Tibial nerve (tissue), 4 donors: ENCODE data around the gene CPN1. TPM values are rescaled to one million over a fixed set of nuclear protein-coding genes. Genes with fewer than 3 reads are reported as not detected.

Experiments
- DNase-seq, 2 donors: peaks; one replicate each; pipeline ENCODE4 v3.0.0-alpha.2; 2019; ENCODE audit warnings: low spot score in 2 of 2
- H3K27ac ChIP-seq, 4 donors: fragments of 200-600 bp; sonication (generic) in 3 of 4; one replicate each; pipeline ENCODE4 v1.5.1; 2017 to 2019; ENCODE audit warnings: mild to moderate bottlenecking in 1 of 4
- H3K27me3 ChIP-seq, 2 donors: fragments of 200-600 bp; sonication (generic) in 1 of 2; one replicate each; pipeline versions ENCODE4 v1.5.1 to v1.6.0; 2017 to 2019
- H3K36me3 ChIP-seq, 3 donors: fragments of 200-600 bp; sonication (generic); one replicate each; pipeline ENCODE4 v1.5.1; 2018 to 2019
- H3K4me1 ChIP-seq, 4 donors: fragments of 200-600 bp; sonication (generic) in 3 of 4; one replicate each; pipeline ENCODE4 v1.5.1; 2017 to 2019
- H3K4me3 ChIP-seq, 4 donors: fragments of 200-600 bp; sonication (generic) in 3 of 4; one replicate each; pipeline ENCODE4 v1.5.1; 2017 to 2019; ENCODE audit warnings: mild to moderate bottlenecking in 1 of 4, moderate library complexity in 1 of 4
- H3K9me3 ChIP-seq, 4 donors: fragments of 200-600 bp; sonication (generic) in 3 of 4; one replicate each; pipeline ENCODE4 v1.5.1; 2017 to 2019
- EP300 ChIP-seq, 2 donors: sonication (generic); formaldehyde crosslinking; IDR thresholded peaks; one replicate each; pipeline ENCODE4 v1.6.1; 2017; ENCODE audit warnings: antibody characterized with exemption in 2 of 2, mild to moderate bottlenecking in 1 of 2
- POLR2A ChIP-seq, 2 donors: fragments of 450-650 bp; IDR thresholded peaks; one replicate each; pipeline ENCODE4 v1.6.1; 2017; ENCODE audit warnings: antibody characterized with exemption in 2 of 2, mild to moderate bottlenecking in 2 of 2, moderate library complexity in 2 of 2
- WGBS, 2 donors: methylation state at CpG; one replicate each; pipeline ENCODE4 v1.1.5; 2018; 5-methylcytosine and 5-hydroxymethylcytosine counted together
- total RNA-seq, 4 donors: library from RNA; depleted of rRNA; stranded (reverse); fragments of >200 nt; gene quantifications; one replicate each; pipeline ENCODE4 v1.1.0, GENCODE V29; 2016
- TF ChIP-seq, protein P1 (sequence below), 5 experiments: fragments of 200-600 bp in 3 of 5; fragments of 450-650 bp in 2 of 5; sonication (generic) in 3 of 5; IDR thresholded peaks; one replicate each; pipeline ENCODE4 v1.5.1; 2016 to 2019; ENCODE audit warnings: antibody characterized with exemption in 5 of 5, mild to moderate bottlenecking in 3 of 5, moderate library complexity in 2 of 5

The CPN1 gene
- total RNA-seq, 4 donors from 2014 or later: not detected

DNA sequence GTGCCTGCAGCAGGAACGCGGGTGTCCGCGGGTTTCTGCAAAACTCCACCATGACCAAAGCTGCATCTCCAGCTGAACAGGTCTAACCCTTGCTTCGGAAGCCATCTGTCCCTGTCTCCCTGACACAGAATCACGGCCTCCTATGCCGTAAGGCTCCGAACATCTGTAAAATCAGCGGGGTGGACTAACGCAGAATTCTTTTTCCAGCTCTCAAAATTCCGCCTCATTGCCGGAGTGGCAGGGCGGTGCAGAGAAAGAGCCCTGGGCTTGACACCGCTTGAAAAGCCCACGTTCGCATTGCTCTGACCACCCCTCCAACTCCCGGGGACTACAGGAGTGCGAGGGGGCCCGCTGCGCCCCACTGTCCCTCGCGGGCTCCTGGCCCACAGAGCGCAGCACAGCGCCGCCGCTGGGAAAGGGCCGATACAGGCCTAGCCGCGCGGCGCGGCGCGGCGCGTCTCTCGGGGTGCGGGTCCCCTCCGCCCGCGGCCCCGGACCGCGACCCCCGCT, 72.3 kb downstream of the CPN1 start:
- H3K36me3 ChIP-seq: no peaks in the 10 kb centered on the region
- WGBS, 2 donors: 0% methylated on average over 5 to 22 of the region's 45 CpGs
- peaks cover 0 to 53% (median 22%) of the 10 kb centered on the region in 4 donors for H3K4me1 ChIP-seq
- H3K4me3 ChIP-seq: peak overlapping the region; percentile 57 to 91 (median 80)
- no peak for TF ChIP-seq EP300 (IDR thresholded peaks at IDR 0.05)
- TF ChIP-seq, protein P1, sequence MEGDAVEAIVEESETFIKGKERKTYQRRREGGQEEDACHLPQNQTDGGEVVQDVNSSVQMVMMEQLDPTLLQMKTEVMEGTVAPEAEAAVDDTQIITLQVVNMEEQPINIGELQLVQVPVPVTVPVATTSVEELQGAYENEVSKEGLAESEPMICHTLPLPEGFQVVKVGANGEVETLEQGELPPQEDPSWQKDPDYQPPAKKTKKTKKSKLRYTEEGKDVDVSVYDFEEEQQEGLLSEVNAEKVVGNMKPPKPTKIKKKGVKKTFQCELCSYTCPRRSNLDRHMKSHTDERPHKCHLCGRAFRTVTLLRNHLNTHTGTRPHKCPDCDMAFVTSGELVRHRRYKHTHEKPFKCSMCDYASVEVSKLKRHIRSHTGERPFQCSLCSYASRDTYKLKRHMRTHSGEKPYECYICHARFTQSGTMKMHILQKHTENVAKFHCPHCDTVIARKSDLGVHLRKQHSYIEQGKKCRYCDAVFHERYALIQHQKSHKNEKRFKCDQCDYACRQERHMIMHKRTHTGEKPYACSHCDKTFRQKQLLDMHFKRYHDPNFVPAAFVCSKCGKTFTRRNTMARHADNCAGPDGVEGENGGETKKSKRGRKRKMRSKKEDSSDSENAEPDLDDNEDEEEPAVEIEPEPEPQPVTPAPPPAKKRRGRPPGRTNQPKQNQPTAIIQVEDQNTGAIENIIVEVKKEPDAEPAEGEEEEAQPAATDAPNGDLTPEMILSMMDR (IDR thresholded peaks at IDR 0.05): peak in 3 of 5 experiments; percentile 28 to 35 (median 29)
- H3K27ac ChIP-seq: peak overlapping the region; percentile 61 to 90 (median 81)
- peak; percentile 38 to 46 for DNase-seq
- H3K9me3 ChIP-seq: no peaks in the 10 kb centered on the region
- H3K27me3 ChIP-seq: no peaks in the 10 kb centered on the region

DNA sequence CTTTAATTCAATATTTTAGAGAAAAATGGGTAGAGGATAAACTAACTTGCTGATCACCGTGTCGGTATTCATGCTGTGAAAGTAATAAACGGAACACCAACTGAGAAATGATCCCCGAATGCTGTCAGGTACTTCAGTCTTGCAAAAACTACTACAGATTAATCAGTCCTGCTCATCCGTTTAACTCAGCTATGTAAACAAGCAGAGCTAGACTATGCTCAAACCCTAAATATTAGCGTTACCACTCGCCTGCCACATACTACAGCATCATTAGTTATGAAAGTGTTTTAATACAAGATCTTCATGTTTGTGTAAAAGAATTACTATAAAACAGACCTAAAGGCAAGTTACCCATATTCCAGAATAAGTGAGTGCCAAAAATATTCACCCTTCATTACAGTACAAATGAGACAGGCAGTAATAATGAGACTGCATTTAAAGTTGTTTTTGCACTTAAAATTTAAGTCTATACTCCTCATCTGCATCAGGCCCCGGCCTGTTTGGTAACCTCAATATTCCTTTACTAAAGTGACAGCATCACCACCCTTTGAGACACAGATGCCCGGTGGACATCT, 72.9 kb downstream of the CPN1 start:
- H3K4me1 ChIP-seq: peaks cover 0 to 54% (median 22%) of the 10 kb centered on the region in 4 donors

DNA sequence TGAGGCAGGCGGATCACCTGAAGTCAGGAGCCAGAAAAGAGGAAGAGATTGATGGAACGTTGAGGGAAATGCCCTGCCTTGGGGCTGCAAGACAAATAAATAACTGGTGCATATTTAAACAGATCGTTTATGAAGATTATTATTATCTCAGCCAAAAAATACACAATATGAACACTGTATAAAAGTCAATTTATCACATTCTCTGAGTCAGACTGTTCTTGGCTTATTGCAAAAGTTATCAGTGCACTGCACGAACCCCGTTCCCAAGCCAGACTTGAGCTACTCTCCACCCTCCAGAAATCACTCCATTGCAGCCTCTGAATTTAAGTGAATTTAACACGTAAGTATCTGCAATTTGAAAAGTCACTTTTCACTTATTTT, 73.5 kb downstream of the CPN1 start:
- peak overlapping the region in 2 of 4 donors; percentile 85 to 90 for H3K27ac ChIP-seq
- 26 to 30% methylated on average over 6 of the region's 6 CpGs for WGBS, 2 donors

More for the DNA sequence above, 72.9 kb downstream of the CPN1 start:
- no peaks in the 10 kb centered on the region for H3K9me3 ChIP-seq
- peak overlapping the region; percentile 61 to 90 (median 81) for H3K27ac ChIP-seq
- H3K27me3 ChIP-seq: no peaks in the 10 kb centered on the region
- 15 to 17% methylated on average over 9 of the region's 9 CpGs for WGBS, 2 donors
- H3K4me3 ChIP-seq: peak overlapping the region; percentile 57 to 91 (median 80)
- TF ChIP-seq POLR2A (IDR thresholded peaks at IDR 0.05) (no peak), EP300 (IDR thresholded peaks at IDR 0.05) (no peak)
- TF ChIP-seq, protein P1 (IDR thresholded peaks at IDR 0.05): no peak
- H3K36me3 ChIP-seq: no peaks in the 10 kb centered on the region
- DNase-seq: no peak

DNA sequence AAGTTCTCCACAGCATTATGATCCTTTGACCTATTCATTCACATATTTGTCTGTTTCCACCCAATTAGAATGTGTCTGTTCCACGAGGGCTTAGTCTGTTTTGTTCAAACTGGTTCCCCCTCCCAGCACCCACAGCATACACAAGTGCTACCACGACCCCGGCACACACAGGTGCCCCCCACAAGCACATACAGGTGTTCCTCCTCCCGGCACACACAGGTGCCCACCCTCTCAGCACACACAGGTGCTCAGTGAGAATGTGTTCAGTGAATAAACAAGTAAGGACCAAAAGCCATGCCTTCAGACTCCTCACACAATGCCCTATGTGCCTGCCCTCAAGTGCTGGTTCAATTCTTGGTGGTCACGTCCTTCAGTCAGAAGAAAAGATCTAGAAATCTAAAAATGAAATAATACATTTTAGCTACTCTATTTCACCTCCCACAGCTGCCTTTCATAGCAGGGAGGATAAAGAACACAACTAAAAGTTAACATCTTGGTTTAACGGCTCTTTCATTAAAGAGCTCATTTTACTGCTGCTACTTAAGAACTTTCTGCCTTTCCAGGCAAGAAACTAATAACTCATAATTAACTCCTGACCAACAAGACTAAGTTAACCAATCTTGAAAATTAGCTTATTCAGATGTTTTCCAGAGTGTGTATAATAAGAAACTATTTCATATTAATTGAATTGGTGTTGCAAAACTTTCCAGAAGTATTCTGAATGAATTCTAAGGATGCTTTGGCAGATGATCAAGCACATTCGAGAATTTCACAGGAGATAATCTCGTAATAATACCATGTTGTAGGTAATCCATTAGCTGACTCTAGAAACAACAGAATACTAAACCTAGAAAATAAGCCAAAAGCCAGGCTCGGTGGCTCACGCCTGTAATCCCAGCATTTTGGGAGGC, 74.2 kb downstream of the CPN1 start:
- 47 to 50% methylated on average over 10 of the region's 10 CpGs for WGBS, 2 donors
- H3K4me1 ChIP-seq: peaks cover 0 to 59% (median 22%) of the 10 kb centered on the region in 4 donors
- DNase-seq: no peak
- no peaks in the 10 kb centered on the region for H3K36me3 ChIP-seq
- H3K27ac ChIP-seq: peak overlapping the region in 3 of 4 donors; percentile 25 to 90 (median 82)
- peak overlapping the region in 2 of 4 donors; percentile 57 to 91 for H3K4me3 ChIP-seq
- H3K9me3 ChIP-seq: no peaks in the 10 kb centered on the region
- TF ChIP-seq, protein P1 (IDR thresholded peaks at IDR 0.05): no peak
- no peak for TF ChIP-seq EP300 (IDR thresholded peaks at IDR 0.05)
- TF ChIP-seq POLR2A (IDR thresholded peaks at IDR 0.05): no peak
- H3K27me3 ChIP-seq: no peaks in the 10 kb centered on the region

More for the DNA sequence above, 73.5 kb downstream of the CPN1 start:
- Histone ChIP-seq H3K4me3 (peak overlapping the region; percentile 57 to 91 (median 80)), H3K9me3 (no peaks in the 10 kb centered on the region), H3K4me1 (peaks cover 0 to 55% (median 22%) of the 10 kb centered on the region in 4 donors), H3K36me3 (no peaks in the 10 kb centered on the region), H3K27me3 (no peaks in the 10 kb centered on the region)
- no peak for DNase-seq
- TF ChIP-seq EP300 (IDR thresholded peaks at IDR 0.05): no peak
- TF ChIP-seq, protein P1 (IDR thresholded peaks at IDR 0.05): no peak
- no peak for TF ChIP-seq POLR2A (IDR thresholded peaks at IDR 0.05)
